Measurements from ENCODE around the gene UBASH3A.

The UBASH3A gene, protein sequence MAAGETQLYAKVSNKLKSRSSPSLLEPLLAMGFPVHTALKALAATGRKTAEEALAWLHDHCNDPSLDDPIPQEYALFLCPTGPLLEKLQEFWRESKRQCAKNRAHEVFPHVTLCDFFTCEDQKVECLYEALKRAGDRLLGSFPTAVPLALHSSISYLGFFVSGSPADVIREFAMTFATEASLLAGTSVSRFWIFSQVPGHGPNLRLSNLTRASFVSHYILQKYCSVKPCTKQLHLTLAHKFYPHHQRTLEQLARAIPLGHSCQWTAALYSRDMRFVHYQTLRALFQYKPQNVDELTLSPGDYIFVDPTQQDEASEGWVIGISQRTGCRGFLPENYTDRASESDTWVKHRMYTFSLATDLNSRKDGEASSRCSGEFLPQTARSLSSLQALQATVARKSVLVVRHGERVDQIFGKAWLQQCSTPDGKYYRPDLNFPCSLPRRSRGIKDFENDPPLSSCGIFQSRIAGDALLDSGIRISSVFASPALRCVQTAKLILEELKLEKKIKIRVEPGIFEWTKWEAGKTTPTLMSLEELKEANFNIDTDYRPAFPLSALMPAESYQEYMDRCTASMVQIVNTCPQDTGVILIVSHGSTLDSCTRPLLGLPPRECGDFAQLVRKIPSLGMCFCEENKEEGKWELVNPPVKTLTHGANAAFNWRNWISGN

DNA sequence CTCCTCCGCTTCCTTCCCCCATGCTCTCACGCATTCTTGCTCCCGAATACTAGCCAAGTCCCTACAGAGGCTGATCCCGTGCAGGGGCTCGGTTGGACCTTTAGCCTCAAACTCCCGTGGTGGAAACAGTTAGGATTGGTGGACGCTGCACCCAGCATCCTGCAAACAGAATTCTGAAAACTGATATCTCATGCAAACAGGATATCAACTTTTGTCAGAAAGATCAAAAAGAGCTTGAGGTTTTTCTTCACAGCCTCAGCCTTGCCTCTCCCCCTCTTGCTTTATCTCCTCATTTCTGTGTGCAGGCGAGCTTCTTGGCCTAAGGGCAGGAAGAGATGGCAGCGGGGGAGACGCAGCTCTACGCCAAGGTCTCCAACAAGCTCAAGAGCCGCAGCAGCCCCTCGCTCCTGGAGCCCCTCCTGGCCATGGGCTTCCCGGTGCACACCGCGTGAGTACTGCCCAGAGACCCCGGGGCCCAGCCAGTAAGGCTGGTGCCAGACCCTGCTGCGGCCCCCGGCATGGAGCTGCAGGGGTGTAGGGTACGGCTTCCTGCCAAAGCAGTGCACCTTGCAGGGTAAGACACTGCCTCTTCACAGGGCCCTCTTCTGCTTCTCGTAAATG, at the start of gene UBASH3A:
Gene UBASH3A, plus strand, starts transcription at position 292 of the 621 bp plus-strand sequence. Its CDS starts 44 bp downstream, at position 336.
- no peak for DNase-seq (ENCODE audit: low spot score)

DNA sequence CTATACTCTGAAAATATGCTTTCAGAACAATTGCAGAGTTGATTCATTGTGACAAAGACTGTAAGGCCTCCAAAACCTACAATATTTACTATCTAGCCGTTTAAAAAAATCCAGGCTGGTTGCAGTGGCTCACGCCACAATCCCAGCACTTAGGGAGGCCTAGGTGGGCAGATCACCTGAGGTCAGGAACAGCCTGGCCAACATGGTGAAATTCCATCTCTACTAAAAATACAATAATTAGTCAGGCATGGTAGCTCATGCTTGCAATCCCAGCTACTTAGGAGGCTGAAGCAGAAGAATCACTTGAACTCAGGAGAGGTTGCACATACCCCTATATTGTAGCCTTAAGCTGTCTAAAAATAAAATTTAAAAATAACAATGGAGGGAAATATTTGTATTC, 47.7 kb upstream of the UBASH3A start:
- DNase-seq (ENCODE audit: low spot score): no peak

- DNase-seq (ENCODE audit: low spot score): no peak
Measured at GRCh38 chr21:42356650-42357049, 47.1 kb upstream of the UBASH3A start.

DNA sequence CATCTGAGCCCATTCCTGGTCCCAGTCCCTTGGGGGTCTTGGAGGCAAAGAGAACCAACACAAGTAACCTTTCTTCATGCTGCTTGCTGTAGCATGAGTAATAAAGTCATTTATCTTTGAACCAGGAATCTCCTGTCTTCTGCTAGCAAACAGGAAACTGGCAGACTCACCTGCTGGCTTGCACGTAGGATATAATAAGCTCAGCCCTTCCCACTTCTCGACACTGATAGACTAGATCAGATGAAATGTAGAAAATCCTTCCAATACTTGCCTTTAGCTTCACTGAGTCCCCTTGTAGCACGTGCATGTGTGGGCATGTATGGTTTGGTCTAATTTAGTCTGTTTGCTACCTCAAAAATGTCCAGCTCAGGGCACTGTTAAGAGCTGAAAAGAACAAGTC, 46.4 kb upstream of the UBASH3A start:
- no peak for DNase-seq (ENCODE audit: low spot score)

- DNase-seq (ENCODE audit: low spot score): no peak
Measured at GRCh38 chr21:42358261-42358660, 45.4 kb upstream of the UBASH3A start.

- no peak for DNase-seq (ENCODE audit: low spot score)
Measured at GRCh38 chr21:42358937-42359336, 44.8 kb upstream of the UBASH3A start.

DNA sequence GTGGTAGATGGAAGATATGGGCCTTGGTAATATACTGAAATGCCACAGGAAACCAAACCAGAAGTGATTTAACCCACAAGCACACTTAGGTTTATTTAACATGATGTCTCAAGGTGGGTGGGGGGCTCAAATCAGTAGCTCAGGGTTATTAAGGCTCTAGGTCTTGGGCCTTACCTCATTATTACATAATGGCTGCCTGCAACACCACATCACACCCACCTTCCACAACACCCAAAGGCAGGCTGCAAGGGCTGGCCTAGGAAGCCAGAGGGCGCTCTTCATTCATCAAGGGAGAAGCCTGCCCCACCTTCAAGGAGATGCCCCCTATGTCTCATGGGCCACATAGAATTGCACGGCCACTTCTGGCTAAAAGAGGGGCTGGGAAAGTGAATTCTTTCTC, 43.4 kb upstream of the UBASH3A start:
- no peak for DNase-seq (ENCODE audit: low spot score)

GRCh38 chr21:42361286-42361685, 42.4 kb upstream of the UBASH3A start:
- DNase-seq (ENCODE audit: low spot score): no peak

- no peak for DNase-seq (ENCODE audit: low spot score)
Measured at GRCh38 chr21:42362198-42362597, 41.5 kb upstream of the UBASH3A start.

DNA sequence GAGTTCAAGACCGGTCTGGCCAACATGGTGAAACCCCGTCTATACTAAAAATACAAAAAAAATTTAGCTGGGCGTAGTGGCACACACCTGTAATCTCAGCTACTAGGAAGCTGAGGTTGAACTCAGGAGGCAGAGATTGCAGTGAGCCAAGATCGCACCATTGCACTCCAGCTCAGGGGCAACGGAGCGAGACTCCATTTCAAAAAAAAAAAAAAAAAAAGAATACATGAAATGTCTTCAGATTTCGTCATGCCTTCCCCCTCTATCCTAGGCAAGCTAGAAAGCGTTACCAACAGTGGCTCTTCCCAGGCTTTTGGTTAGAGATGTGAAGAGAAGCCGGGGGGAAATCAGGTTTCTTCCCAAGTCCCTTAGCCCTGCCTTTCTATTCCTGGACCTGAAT, 41.0 kb upstream of the UBASH3A start:
- DNase-seq (ENCODE audit: low spot score): no peak

DNA sequence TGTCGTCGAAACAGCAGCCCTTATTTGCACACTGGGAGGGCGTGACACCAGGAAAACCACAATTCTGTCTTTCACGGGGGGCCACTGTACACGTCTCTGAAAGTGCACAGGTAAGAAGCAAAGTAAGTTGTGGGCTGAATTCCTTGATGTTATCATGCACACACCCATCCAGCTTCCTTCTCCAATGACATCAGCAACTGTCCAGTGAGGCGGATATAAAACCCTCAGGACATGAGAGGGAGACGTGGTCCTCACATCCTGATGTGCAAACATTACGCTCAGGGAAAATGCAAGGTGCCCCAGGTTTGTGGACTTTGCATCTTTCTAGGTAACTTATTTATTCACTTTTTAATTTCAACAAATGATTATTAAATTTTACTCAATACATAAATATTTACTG, 40.4 kb upstream of the UBASH3A start:
- DNase-seq (ENCODE audit: low spot score): no peak

DNA sequence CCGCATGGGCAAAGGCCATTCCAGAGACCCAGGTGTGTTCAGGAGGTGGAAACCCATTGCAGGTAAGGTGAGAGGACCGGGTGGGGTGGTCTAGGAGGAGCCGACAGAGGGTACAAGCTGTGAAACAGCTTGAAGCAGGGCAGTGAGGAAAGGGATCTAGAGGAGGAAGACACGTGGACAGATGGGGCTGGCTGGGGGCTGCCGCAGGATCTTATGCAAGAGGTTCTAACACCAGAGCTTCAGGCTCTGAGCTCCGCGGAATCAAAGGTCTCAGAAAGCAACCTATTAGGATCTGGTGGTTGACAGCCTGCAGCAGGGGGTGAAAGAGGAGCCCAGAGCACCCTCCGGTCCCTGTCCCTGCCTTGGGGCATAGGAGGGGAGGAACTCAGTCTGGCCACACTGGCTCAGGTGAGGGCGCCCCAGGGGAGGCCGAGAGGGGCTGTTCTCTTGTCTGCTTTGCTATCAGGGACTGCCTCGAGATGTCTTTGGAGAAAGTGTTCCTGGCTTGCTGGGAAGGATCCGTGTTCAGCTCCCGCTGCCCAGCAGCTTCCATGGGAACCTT, 39.3 kb upstream of the UBASH3A start:
- DNase-seq (ENCODE audit: low spot score): no peak

DNA sequence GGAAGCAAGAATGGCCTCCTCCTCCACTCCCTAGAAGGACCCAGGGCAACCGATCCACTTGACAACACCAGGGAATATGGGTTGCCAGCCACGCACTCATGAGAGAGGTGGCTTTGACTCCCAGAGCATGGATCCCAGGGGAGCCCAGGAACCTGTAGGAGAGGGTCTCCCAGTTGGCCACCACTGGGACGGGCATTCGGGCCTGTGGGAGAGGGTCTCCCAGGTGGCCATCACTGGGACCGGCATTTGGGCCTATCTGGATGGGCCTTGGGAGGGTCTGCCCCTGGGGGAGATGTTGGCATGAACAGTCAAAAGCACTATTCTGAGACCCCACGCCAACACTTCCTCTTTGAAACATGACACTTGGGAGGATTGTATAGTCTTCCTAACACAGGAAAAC, 37.9 kb upstream of the UBASH3A start:
- no peak for DNase-seq (ENCODE audit: low spot score)

GRCh38 chr21:42366292-42367010, 37.3 kb upstream of the UBASH3A start, which contains the start of gene TFF1:
TFF1 (minus strand) TSS chr21:42366535; CDS start chr21:42366495, 40 bp downstream.
- DNase-seq (ENCODE audit: low spot score): no peak

DNA sequence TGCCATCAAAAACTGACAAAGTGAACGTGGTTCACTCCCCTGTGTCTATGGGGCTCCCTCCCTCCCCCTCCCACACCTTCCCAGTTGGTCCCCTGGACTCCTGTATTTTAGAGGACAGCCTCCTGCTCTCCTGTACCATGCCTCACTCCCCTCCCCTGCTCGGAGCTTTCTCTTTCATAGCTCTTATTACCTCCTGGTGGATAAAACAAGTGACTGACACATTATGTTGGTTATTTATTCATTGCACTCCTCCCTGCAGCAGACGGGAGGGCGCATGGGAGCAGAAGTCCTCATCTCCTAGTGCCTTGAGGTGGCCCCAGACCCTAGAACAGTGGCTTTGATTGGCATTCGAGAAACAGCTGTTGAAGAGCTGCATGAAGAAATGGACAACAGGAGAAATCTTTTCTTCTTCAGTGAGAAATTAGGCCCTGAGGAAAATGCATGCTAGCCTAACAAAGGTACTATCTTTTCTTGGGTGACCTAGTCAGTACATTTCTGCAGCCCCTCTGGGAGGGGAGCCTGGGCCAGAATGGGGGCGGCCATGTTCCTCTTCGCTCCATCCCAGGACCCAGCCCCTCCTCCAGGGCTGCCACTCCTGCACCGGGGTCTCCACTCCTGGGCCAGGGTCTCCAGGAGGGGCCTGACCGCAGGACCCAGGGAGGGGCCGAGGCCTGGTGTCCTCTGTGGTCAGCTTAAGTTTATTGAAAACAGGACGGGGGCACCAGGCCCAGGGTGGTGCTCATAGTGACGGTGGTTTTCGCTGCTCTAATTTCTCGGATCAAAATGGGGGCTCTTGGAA, 36.1 kb upstream of the UBASH3A start:
- no peak for DNase-seq (ENCODE audit: low spot score)

DNA sequence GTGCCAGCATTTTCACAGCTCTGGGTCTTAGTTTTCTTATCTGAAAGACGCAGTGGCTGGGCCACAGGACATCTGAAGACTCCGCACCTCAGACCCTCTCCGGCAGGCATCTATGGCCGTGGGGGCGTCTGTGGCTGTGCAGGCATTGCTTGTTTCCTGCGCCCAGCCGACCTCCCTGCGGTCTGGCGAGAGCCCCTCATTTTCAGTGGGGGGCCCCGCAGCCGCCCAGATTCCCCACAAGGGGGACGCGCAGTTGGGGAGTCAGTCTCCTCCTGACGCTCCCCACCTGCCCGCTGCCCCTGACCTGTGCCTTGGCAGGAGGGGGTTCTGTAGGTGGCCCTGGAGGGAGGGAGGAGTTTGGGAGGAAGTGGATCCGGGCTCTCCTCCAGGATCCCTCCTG, 33.9 kb upstream of the UBASH3A start:
- DNase-seq (ENCODE audit: low spot score): no peak

- no peak for DNase-seq (ENCODE audit: low spot score)
Measured at GRCh38 chr21:42370894-42371654, 32.6 kb upstream of the UBASH3A start.

- DNase-seq (ENCODE audit: low spot score): no peak
Measured at GRCh38 chr21:42373196-42373907, 30.4 kb upstream of the UBASH3A start.

GRCh38 chr21:42373908-42374455, 29.7 kb upstream of the UBASH3A start:
- no peak for DNase-seq (ENCODE audit: low spot score)

All from AG20443 (cell line).